Activated CD4-positive, alpha-beta memory T cell treated with anti-CD3 and anti-CD28 coated beads, Interleukin-2, amount 10 ng/mL, durations not matched to agents 7 days and 5 days (primary cell): ENCODE results near the gene CRYGS. TPM values are rescaled to one million over a fixed set of nuclear protein-coding genes. Genes with fewer than 3 reads are reported as not detected.
"Not testable (repeated sequence)": the region's sequence is repeated elsewhere in the genome, so short reads cannot be mapped to it uniquely, and the experiment has no call there.

Experiments used
- CTCF ChIA-PET: fragments of 350-600 bp; sonication (Branson Sonifier 250); formaldehyde crosslinking; loops from one replicate; lab custom pipeline; 2021; ENCODE audit warnings: antibody characterized with exemption, inconsistent platforms; lab: Charles Lee
- POLR2A ChIA-PET: fragments of 350-600 bp; sonication (Branson Sonifier 250); formaldehyde crosslinking; loops from one replicate; lab custom pipeline; 2021; ENCODE audit warnings: antibody characterized with exemption; lab: Charles Lee
- DNase-seq: peaks from one replicate; pipeline ENCODE4 v3.0.0-alpha.2; 2020
- H3K27ac Mint-ChIP-seq: one replicate; pipeline ENCODE4 v1.8.0; 2021; ENCODE audit warnings: mild to moderate bottlenecking, mixed read lengths
- H3K27me3 Mint-ChIP-seq: one replicate; pipeline ENCODE4 v1.8.0; 2021; ENCODE audit warnings: mixed read lengths
- H3K36me3 Mint-ChIP-seq: one replicate; pipeline ENCODE4 v1.8.0; 2021; ENCODE audit warnings: low read depth, mixed read lengths
- H3K4me1 Mint-ChIP-seq: one replicate; pipeline ENCODE4 v1.8.0; 2021; ENCODE audit warnings: mixed read lengths
- H3K4me3 Mint-ChIP-seq: one replicate; pipeline ENCODE4 v1.8.0; 2021; ENCODE audit warnings: mild to moderate bottlenecking, mixed read lengths
- H3K9me3 Mint-ChIP-seq: one replicate; pipeline ENCODE4 v1.8.0; 2021; ENCODE audit warnings: mixed read lengths
- total RNA-seq, 2 experiments: library from RNA; stranded (reverse); gene quantifications; one replicate each; pipeline ENCODE4 v1.2.3, GENCODE V29; 2021

The CRYGS gene
- total RNA-seq, 2 experiments from 2014 or later, result 4.1 to 4.8 TPM

DNA sequence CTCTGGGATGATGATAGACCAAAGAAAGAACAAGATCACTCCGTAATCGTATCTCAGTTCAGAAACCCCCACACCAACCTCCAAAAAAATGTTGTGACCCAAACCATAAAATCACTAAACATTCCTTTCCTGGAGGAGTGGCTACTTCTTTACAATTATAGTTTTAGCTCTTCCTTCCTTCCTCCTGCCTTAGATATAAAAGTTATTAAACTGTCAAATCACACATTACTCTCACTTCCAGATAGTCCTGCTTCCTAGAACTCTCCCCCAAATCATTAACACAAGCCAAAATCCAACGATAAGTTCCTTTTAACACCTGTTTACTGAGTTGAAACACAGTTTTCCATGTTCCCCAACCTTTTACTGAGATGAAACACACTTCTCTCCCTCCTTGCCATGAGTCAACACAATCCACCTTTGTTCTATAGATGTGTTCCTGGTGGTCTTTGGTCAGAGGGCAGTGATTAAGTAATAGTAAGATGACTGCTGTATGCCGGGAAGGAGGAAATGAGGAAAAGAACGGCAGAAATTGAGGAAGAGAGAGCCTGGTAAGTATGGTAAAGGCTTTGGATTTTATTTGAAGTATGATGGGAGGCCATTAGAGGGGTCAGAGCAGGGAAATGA, 8.3 kb upstream of the CRYGS start:
- ChIA-PET POLR2A (no interaction called here), CTCF (interaction anchor here (1.2 to 1.6 kb wide), 3 partner anchors 12 to 64 kb away, joined by 3 to 7 read pairs (median 3); no protein-coding TSS in a partner anchor)
- no peaks in the 10 kb centered on the region for H3K9me3 Mint-ChIP-seq
- no peaks in the 10 kb centered on the region for H3K27me3 Mint-ChIP-seq
- no peaks in the 10 kb centered on the region for H3K4me1 Mint-ChIP-seq
- no peak for DNase-seq
- no peak overlapping the region for H3K4me3 Mint-ChIP-seq
- no peak overlapping the region for H3K27ac Mint-ChIP-seq
- H3K36me3 Mint-ChIP-seq, result peaks cover 45% of the 10 kb centered on the region

DNA sequence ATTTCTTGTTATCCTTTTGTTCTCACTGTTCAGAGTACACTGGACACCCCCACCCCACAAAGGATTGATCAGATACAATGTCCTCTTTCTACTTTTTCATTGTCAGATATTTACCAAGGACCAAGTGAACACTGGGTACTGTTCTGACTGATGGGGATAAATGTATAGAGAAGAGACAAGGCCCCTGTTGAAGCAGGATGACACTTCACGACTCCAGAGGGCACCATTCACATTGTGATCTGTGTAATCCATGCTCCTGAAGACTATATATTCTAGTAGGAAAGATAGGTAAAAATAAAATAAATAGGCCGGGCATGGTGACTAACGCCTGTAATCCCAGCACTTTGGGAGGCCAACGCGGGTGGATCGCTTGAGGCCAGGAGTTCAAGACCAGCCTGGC, 7.2 kb upstream of the CRYGS start:
- Mint-ChIP-seq H3K4me1 (no peaks in the 10 kb centered on the region), H3K27ac (no peak overlapping the region), H3K27me3 (no peaks in the 10 kb centered on the region), H3K4me3 (no peak overlapping the region), H3K9me3 (no peaks in the 10 kb centered on the region), H3K36me3 (peaks cover 35% of the 10 kb centered on the region)
- no peak for DNase-seq
- ChIA-PET CTCF (interaction anchor here (1.2 to 1.6 kb wide), 3 partner anchors 11 to 65 kb away, joined by 3 to 7 read pairs (median 3); no protein-coding TSS in a partner anchor), POLR2A (no interaction called here)

DNA sequence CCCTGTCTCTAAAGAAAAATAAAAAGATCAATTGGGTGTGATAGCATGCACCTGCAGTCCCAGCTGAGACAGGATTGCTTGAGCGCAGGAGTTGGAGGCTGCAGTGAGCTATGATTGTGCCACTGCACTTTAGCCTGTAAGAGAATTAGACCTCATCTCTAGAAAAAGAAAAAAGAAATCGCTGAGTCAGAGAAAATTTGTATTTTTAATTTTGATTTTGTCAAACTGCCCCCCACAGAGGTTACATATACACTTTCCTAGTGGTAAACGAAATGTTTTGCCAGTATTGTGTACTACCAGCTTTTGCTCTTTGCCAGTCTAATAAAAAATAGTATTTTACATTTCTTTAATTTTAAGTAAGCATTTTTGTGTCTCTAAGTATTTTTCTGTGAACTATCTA, 5.3 kb upstream of the CRYGS start:
- Mint-ChIP-seq H3K36me3 (peaks cover 23% of the 10 kb centered on the region), H3K4me3 (no peak overlapping the region), H3K27me3 (no peaks in the 10 kb centered on the region), H3K4me1 (no peaks in the 10 kb centered on the region), H3K27ac (no peak overlapping the region), H3K9me3 (no peaks in the 10 kb centered on the region)
- POLR2A ChIA-PET, result no interaction called here
- no peak for DNase-seq
- CTCF ChIA-PET, result interaction anchor here (1.4 to 3.2 kb wide), 4 partner anchors 10 to 566 kb away, joined by 3 to 27 read pairs (median 4); no protein-coding TSS in a partner anchor

GRCh38 chr3:186540835-186541226, 3.3 kb downstream of the CRYGS start:
- no peaks in the 10 kb centered on the region for H3K36me3 Mint-ChIP-seq
- no peak for DNase-seq
- CTCF ChIA-PET, result interaction anchor here (0.6 to 6.7 kb wide), 44 partner anchors 8 to 598 kb away, joined by 3 to 110 read pairs (median 4); partner anchors contain the start of gene DNAJB11
- peak overlapping the region; percentile 2 for H3K27ac Mint-ChIP-seq
- POLR2A ChIA-PET, result interaction anchor here (0.9 to 2.5 kb wide), 7 partner anchors 14 to 603 kb away, joined by 3 to 11 read pairs (median 5); partner anchors contain the start of genes DNAJB11 and TRA2B
- peaks cover 21% of the 10 kb centered on the region for H3K4me1 Mint-ChIP-seq
- no peaks in the 10 kb centered on the region for H3K9me3 Mint-ChIP-seq
- H3K27me3 Mint-ChIP-seq, result no peaks in the 10 kb centered on the region
- H3K4me3 Mint-ChIP-seq, result no peak overlapping the region

DNA sequence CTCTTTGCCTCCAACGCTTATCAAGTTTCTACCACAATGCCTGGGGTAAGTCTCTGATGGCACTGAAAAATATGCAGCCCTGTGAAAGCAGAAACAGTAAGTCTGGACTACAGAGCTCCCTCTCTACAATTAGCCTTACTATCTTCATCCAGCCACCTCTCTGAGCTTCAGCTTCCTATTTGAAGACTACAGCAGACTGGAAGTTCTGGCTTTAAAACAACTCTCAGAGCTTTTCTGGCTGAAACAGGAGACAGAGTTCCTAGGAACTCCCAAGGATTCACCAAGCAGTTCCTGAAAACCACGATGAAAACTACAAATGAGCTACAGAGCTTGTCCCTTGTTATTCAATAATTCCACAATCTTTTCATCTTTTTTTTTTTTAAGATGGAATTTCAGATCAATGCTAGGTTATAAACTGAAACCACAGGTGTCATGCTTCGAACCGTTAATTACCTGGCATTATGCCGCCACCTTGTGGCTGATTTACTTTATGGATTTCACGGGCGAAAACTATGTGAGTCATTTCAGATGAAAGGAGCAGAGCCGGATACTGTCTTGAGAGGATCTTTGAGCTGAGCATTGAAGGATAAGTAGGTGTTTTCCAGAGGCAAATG, 3.9 kb downstream of the CRYGS start:
- Mint-ChIP-seq H3K4me1 (peaks cover 21% of the 10 kb centered on the region), H3K36me3 (no peaks in the 10 kb centered on the region), H3K4me3 (no peak overlapping the region), H3K9me3 (no peaks in the 10 kb centered on the region), H3K27ac (peak overlapping the region; percentile 2), H3K27me3 (no peaks in the 10 kb centered on the region)
- ChIA-PET POLR2A (interaction anchor here (0.5 to 2.5 kb wide), 9 partner anchors 15 to 1893 kb away, joined by 3 to 11 read pairs (median 5); partner anchors contain the start of genes DNAJB11 and TRA2B), CTCF (interaction anchor here (0.6 to 6.7 kb wide), 50 partner anchors 8 to 597 kb away, joined by 3 to 110 read pairs (median 4); partner anchors contain the start of gene DNAJB11)
- DNase-seq, result peak; percentile 85

DNA sequence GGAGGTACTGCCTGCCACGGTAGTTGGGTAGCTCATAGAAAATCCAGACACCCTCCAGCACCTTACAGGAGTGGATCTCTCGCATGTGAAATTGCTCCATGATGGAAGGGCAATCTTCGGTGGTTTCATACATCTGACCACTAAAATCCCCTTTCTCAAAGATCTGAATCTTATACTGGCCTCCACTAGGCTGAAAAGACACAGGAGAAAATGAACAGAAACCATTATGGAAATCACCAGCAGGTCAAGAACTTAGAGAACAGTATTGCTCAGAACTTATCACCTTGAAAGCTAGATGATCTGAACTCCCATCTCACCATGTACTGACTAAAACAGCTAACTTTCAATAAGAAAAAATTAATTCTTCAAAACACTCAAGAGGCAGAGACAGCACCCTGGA, 5.4 kb downstream of the CRYGS start:
- ChIA-PET POLR2A (no interaction called here), CTCF (interaction anchor here (1.2 to 6.7 kb wide), 13 partner anchors 10 to 596 kb away, joined by 3 to 110 read pairs (median 27); no protein-coding TSS in a partner anchor)
- H3K4me1 Mint-ChIP-seq, result peaks cover 36% of the 10 kb centered on the region
- H3K27me3 Mint-ChIP-seq, result no peaks in the 10 kb centered on the region
- no peak overlapping the region for H3K27ac Mint-ChIP-seq
- H3K36me3 Mint-ChIP-seq, result no peaks in the 10 kb centered on the region
- no peaks in the 10 kb centered on the region for H3K9me3 Mint-ChIP-seq
- DNase-seq, result no peak
- no peak overlapping the region for H3K4me3 Mint-ChIP-seq

DNA sequence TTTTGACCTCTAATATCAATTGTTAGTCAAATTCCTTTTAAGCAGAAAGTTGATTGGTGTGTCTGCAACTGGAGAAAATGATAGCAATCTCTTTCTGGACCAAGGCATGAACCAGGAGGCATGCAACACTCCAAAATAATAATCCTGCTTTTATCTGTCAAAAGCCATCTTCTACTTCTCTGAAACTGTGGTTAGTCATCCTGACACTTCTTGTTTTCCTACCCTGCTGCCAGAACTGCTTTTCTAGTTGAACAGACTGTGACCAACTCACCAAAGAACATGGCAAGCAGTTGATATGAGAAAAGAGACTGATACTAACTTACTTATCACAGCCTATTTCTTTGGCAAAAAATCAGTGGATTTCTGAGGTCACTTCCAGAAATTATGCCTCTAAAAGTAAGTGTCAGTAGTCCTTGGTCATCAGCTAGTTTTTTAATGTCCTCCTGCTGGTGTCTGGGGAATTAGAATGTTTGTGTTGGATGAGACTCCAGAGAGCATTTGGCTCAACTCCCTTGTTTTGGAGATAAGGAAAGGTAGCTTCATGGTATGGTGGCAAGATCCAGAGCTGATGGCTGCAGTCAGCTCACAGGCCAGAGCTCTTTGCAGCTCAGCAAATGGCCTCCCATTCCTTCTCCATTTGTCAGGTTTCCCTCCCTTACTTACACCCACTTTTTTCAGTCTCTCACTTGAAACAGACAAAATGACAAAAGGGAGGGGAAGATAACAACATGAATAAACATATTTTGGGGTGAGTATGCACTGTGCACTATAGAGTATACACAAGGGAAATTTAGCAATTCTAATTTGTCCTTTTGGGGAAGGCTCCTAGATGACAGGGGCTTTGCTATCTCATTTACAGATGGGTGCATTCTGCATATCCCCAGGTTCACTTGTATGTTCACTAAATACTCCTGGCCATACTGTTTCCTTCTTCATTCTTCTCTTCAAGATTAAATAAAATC, 7.0 kb downstream of the CRYGS start:
- no peak overlapping the region for H3K4me3 Mint-ChIP-seq
- H3K27me3 Mint-ChIP-seq, result no peaks in the 10 kb centered on the region
- H3K36me3 Mint-ChIP-seq, result no peaks in the 10 kb centered on the region
- H3K9me3 Mint-ChIP-seq, result no peaks in the 10 kb centered on the region
- ChIA-PET CTCF (interaction anchor here (1.1 to 6.7 kb wide), 5 partner anchors 80 to 594 kb away, joined by 3 to 110 read pairs (median 7); no protein-coding TSS in a partner anchor), POLR2A (interaction anchor here (0.8 to 1.0 kb wide), 2 partner anchors 275 to 473 kb away, joined by 3 to 4 read pairs; no protein-coding TSS in a partner anchor)
- peaks cover 38% of the 10 kb centered on the region for H3K4me1 Mint-ChIP-seq
- no peak for DNase-seq
- H3K27ac Mint-ChIP-seq, result no peak overlapping the region

- Mint-ChIP-seq H3K27me3 (no peaks in the 10 kb centered on the region), H3K27ac (no peak overlapping the region), H3K9me3 (no peaks in the 10 kb centered on the region), H3K4me3 (no peak overlapping the region), H3K4me1 (peaks cover 26% of the 10 kb centered on the region), H3K36me3 (no peaks in the 10 kb centered on the region)
- peak; percentile 31 for DNase-seq
- ChIA-PET POLR2A (interaction anchor here (1.1 to 2.4 kb wide), 4 partner anchors 15 to 621 kb away, joined by 3 to 12 read pairs (median 6); partner anchors contain the start of genes DNAJB11 and TRA2B), CTCF (interaction anchor here (0.7 to 3.4 kb wide), 9 partner anchors 14 to 591 kb away, joined by 3 to 15 read pairs (median 4); no protein-coding TSS in a partner anchor)
Measured at GRCh38 chr3:186534113-186534669, 10.0 kb downstream of the CRYGS start.

DNA sequence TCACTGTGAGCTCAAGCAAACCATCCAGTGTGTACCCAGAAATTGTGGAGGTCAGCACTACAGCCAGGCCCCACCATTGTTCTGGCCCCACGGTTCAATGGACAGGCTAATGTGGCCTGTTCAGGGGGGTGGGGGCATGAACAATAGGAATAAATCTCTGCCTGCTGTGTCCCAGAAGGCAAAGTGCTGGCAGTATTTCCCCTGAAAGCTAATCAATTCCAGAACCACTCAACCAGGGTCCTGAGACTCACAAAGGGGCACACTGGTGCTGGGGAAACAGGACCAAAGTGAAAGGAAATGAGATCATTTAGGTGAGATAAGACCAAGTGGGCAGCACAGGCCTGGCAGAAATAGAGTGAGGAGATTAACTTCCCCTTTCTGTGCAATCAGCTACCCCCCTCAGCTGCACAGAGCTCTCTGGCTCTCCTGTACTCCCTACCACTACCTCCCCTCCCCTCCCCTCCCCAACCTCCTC, 11.5 kb downstream of the CRYGS start:
- H3K9me3 Mint-ChIP-seq, result no peaks in the 10 kb centered on the region
- H3K27me3 Mint-ChIP-seq, result no peaks in the 10 kb centered on the region
- H3K4me1 Mint-ChIP-seq, result peaks cover 26% of the 10 kb centered on the region
- no peak overlapping the region for H3K4me3 Mint-ChIP-seq
- H3K36me3 Mint-ChIP-seq, result no peaks in the 10 kb centered on the region
- no peak for DNase-seq
- H3K27ac Mint-ChIP-seq, result no peak overlapping the region
- POLR2A ChIA-PET, result no interaction called here
- CTCF ChIA-PET, result interaction anchor here (0.9 to 1.2 kb wide), 3 partner anchors 8 to 549 kb away, joined by 3 to 4 read pairs (median 3); no protein-coding TSS in a partner anchor

- H3K36me3 Mint-ChIP-seq, H3K4me3 Mint-ChIP-seq, DNase-seq, H3K27me3 Mint-ChIP-seq, H3K9me3 Mint-ChIP-seq, POLR2A ChIA-PET, H3K27ac Mint-ChIP-seq: not testable (repeated sequence)
- H3K4me1 Mint-ChIP-seq, result peaks cover 20% of the 10 kb centered on the region
- CTCF ChIA-PET, result interaction anchor here (0.9 kb wide), 1 partner anchor 9 kb away, joined by 3 read pairs; no protein-coding TSS in a partner anchor
Measured at GRCh38 chr3:186531694-186532093, 12.5 kb downstream of the CRYGS start.

- ChIA-PET POLR2A (no interaction called here), CTCF (interaction anchor here (0.7 to 1.8 kb wide), 3 partner anchors 10 to 548 kb away, joined by 3 to 11 read pairs (median 5); no protein-coding TSS in a partner anchor)
- Mint-ChIP-seq H3K27me3 (no peaks in the 10 kb centered on the region), H3K9me3 (no peaks in the 10 kb centered on the region), H3K27ac (no peak overlapping the region), H3K36me3 (no peaks in the 10 kb centered on the region), H3K4me3 (no peak overlapping the region), H3K4me1 (peaks cover 17% of the 10 kb centered on the region)
- no peak for DNase-seq
Measured at GRCh38 chr3:186530415-186530814, 13.8 kb downstream of the CRYGS start.
